Pancreas (tissue), 10 donors: ENCODE results near the gene POLR2H. TPM values are rescaled to one million over a fixed set of nuclear protein-coding genes. Genes with fewer than 3 reads are reported as not detected.

ENCODE experiments used
- ATAC-seq, 4 donors: fragments of 200-7000 bp; cut with Tn5 transposase; one replicate each; pipeline versions ENCODE4 v1.8.0 to v1.9.1; 2020; ENCODE audit warnings: mild to moderate bottlenecking in 4 of 4, moderate library complexity in 4 of 4
- DNase-seq, 6 donors: peaks; one replicate each; pipeline ENCODE4 v3.0.0-alpha.2; 2020
- FAIRE-seq: peaks from 2 replicates; lab custom pipeline; 2012; peaks lifted over from hg19 to GRCh38; lab: Jason Lieb, UNC
- H3K27ac ChIP-seq, 4 donors: fragments of 200-600 bp; sonication (generic); 1 replicate in 3 of 4; 2 replicates in 1 of 4; pipeline versions ENCODE4 v1.5.0 to v1.8.0; 2020
- H3K27me3 ChIP-seq, 4 donors: fragments of 200-600 bp; one replicate each; pipeline ENCODE4 v1.8.0; 2021
- H3K36me3 ChIP-seq, 3 donors: fragments of 200-600 bp; sonication (generic) in 1 of 3; one replicate each; pipeline versions ENCODE4 v1.5.0 to v1.8.0; 2020 to 2021
- H3K4me1 ChIP-seq, 3 donors: fragments of 200-600 bp; one replicate each; pipeline ENCODE4 v1.8.0; 2021
- H3K4me3 ChIP-seq, 4 donors: fragments of 200-600 bp; sonication (generic) in 2 of 4; one replicate each; pipeline versions ENCODE4 v1.5.0 to v1.8.0; 2020 to 2021
- H3K9me3 ChIP-seq, 4 donors: fragments of 200-600 bp; one replicate each; pipeline ENCODE4 v1.8.0; 2021
- CTCF ChIP-seq, 4 donors: fragments of 200-600 bp; sonication (generic) in 3 of 4; IDR thresholded peaks; one replicate each; pipeline versions ENCODE4 v1.5.0 to v1.8.0; 2021; ENCODE audit warnings: antibody characterized with exemption in 4 of 4
- WGBS, 2 donors: extraction: QIAGEN DNeasy Blood & Tissue Kit; methylation state at CpG; one replicate each; pipeline ENCODE4 v1.1.7; 2013; 5-methylcytosine and 5-hydroxymethylcytosine counted together
- intact Hi-C, 3 donors: fragments of 100-400 bp; cut with DNase I; formaldehyde crosslinking; loops; one replicate each; pipeline versions ENCODE4 v1.11.1 to v1.14.2; 2022
- polyA plus RNA-seq, 2 donors: library from polyadenylated mRNA; stranded (reverse); fragments of 200-250 nt; gene quantifications; one replicate each; pipeline ENCODE4 v1.2.3, GENCODE V29; 2013
- total RNA-seq, 6 donors: library from RNA; stranded (reverse); fragmentation: NEBNext Ultra II Directional in 4 of 6; extraction: Animal tissue kit (Norgen Biotek cat#: 25700) in 4 of 6; gene quantifications; one replicate each; pipeline versions ENCODE4 v1.2.1 to v1.2.4, GENCODE V29; 2021 to 2023
- donor health status: healthy with polysubstance abuse.
- donor health status: DM: no; HTN: no; CAD: no; lungs with moderate emphysema.
- donor health status: DM: no; HTN: no; CAD: no.
- donor health status: control.
- donor health status: control.
- donor health status: Bipolar disorder and iron deficiency.
- donor health status: DM: yes; HTN: yes; CAD: no.
- donor health status: DM: no; HTN: no; CAD: no.
- donor health status: DM: no; HTN: no; CAD: no.
- donor health status: DM: yes; HTN: yes; CAD: no.

The POLR2H gene
- total and polyA plus RNA-seq, 8 donors = 19.7 to 116 (median 28.8) TPM

GRCh38 chr3:184383033-184383740, 21.7 kb downstream of the POLR2H start:
- no peaks in the 10 kb centered on the region for H3K9me3 ChIP-seq
- DNase-seq (peak in 1 of 6 donors; percentile 67), FAIRE-seq (no peak), ATAC-seq (no peak)
- no peak overlapping the region for H3K27ac ChIP-seq
- H3K4me1 ChIP-seq = peaks cover 0 to 6% (median 0%) of the 10 kb centered on the region in 3 donors
- intact Hi-C loops = loop anchor here in 1 of 3 donors (10.0 kb wide), 1 partner anchor 152 kb away; no protein-coding TSS in a partner anchor
- 92 to 98% methylated on average over 15 of the region's 15 CpGs for WGBS, 2 donors
- no peaks in the 10 kb centered on the region for H3K36me3 ChIP-seq
- TF ChIP-seq CTCF (IDR thresholded peaks at IDR 0.05) = no peak
- H3K4me3 ChIP-seq = no peak overlapping the region
- no peaks in the 10 kb centered on the region for H3K27me3 ChIP-seq

- no peak overlapping the region for H3K4me3 ChIP-seq
- DNase-seq = no peak
- H3K4me1 ChIP-seq = peaks cover 0 to 3% (median 0%) of the 10 kb centered on the region in 3 donors
- no peak for TF ChIP-seq CTCF (IDR thresholded peaks at IDR 0.05)
- no peak for ATAC-seq
- intact Hi-C loops = loop anchor here in 1 of 3 donors (10.0 kb wide), 1 partner anchor 150 kb away; no protein-coding TSS in a partner anchor
- H3K9me3 ChIP-seq = no peaks in the 10 kb centered on the region
- 82 to 86% methylated on average over 9 of the region's 9 CpGs for WGBS, 2 donors
- H3K27ac ChIP-seq = no peak overlapping the region
- H3K27me3 ChIP-seq = no peaks in the 10 kb centered on the region
- FAIRE-seq = no peak
- H3K36me3 ChIP-seq = no peaks in the 10 kb centered on the region
Measured at GRCh38 chr3:184384342-184384741, 22.8 kb downstream of the POLR2H start.

GRCh38 chr3:184384856-184385422, 23.4 kb downstream of the POLR2H start:
- no peak for TF ChIP-seq CTCF (IDR thresholded peaks at IDR 0.05)
- Histone ChIP-seq H3K4me3 (no peak overlapping the region), H3K27ac (no peak overlapping the region), H3K9me3 (no peaks in the 10 kb centered on the region), H3K4me1 (peaks cover 0 to 3% (median 0%) of the 10 kb centered on the region in 3 donors), H3K36me3 (no peaks in the 10 kb centered on the region), H3K27me3 (no peaks in the 10 kb centered on the region)
- ATAC-seq (no peak), DNase-seq (peak in 1 of 6 donors; percentile 50), FAIRE-seq (no peak)
- intact Hi-C loops = loop anchor here in 1 of 3 donors (10.0 kb wide), 1 partner anchor 150 kb away; no protein-coding TSS in a partner anchor
- 93% methylated on average over 8 of the region's 8 CpGs for WGBS, 2 donors

GRCh38 chr3:184386047-184386806, 24.7 kb downstream of the POLR2H start:
- no peak overlapping the region for H3K27ac ChIP-seq
- DNase-seq (peak in 1 of 6 donors; percentile 26), ATAC-seq (no peak), FAIRE-seq (no peak)
- H3K9me3 ChIP-seq = no peaks in the 10 kb centered on the region
- intact Hi-C loops = loop anchor here in 1 of 3 donors (10.0 kb wide), 1 partner anchor 149 kb away; no protein-coding TSS in a partner anchor
- 77 to 83% methylated on average over 35 to 37 of the region's 37 CpGs for WGBS, 2 donors
- peaks cover 0 to 2% (median 0%) of the 10 kb centered on the region in 3 donors for H3K4me1 ChIP-seq
- no peaks in the 10 kb centered on the region for H3K36me3 ChIP-seq
- no peak overlapping the region for H3K4me3 ChIP-seq
- TF ChIP-seq CTCF (IDR thresholded peaks at IDR 0.05) = no peak
- no peaks in the 10 kb centered on the region for H3K27me3 ChIP-seq
